HFFc6 (cell line): ENCODE measurements around the gene CROCC. TPM values are rescaled to one million over a fixed set of nuclear protein-coding genes. Genes with fewer than 3 reads are reported as not detected.
A peak's percentile ranks its signal among the peaks of the same experiment; 100 is the strongest.

Experiments
- DNase-seq: peaks from one replicate; pipeline ENCODE4 v3.0.0-alpha.2; 2018
- H3K27ac Mint-ChIP-seq: 2 replicates; pipeline ENCODE4 v1.8.0; 2020; ENCODE audit warnings: mild to moderate bottlenecking, mixed read lengths
- H3K27me3 Mint-ChIP-seq: 2 replicates; pipeline ENCODE4 v1.8.0; 2021; ENCODE audit warnings: mild to moderate bottlenecking, moderate library complexity, mixed read lengths; ENCODE audit not compliant: insufficient read depth
- H3K36me3 Mint-ChIP-seq: 2 replicates; pipeline ENCODE4 v1.8.0; 2021; ENCODE audit warnings: low read depth, mixed read lengths
- H3K4me1 Mint-ChIP-seq: 2 replicates; pipeline ENCODE4 v1.8.0; 2020; ENCODE audit warnings: low read depth, mixed read lengths
- H3K4me3 Mint-ChIP-seq: 2 replicates; pipeline ENCODE4 v1.8.0; 2020; ENCODE audit warnings: mild to moderate bottlenecking, moderate library complexity, mixed read lengths
- H3K9me3 Mint-ChIP-seq: 2 replicates; pipeline ENCODE4 v1.8.0; 2020; ENCODE audit warnings: mild to moderate bottlenecking, mixed read lengths
- CTCF ChIP-seq: fragments of 200-600 bp; sonication (generic); IDR thresholded peaks from 2 replicates; pipeline ENCODE4 v1.5.0; 2021; ENCODE audit warnings: antibody characterized with exemption, mild to moderate bottlenecking
- total RNA-seq, 6 experiments: library from RNA; stranded (reverse); fragmentation: NEBNext Ultra II Directional; extraction: Animal tissue kit (Norgen Biotek cat#: 25700); gene quantifications; 2 replicates in 1 of 6; 3 replicates in 5 of 6; pipeline ENCODE4 v1.2.3, GENCODE V29; 2021

Gene CROCC
- total RNA-seq, 6 experiments from 2014 or later: 10.3 to 14.6 (median 12.5) TPM

- no peak for TF ChIP-seq CTCF
- DNase-seq: no peak
- no peaks in the 10 kb centered on the region for H3K9me3 Mint-ChIP-seq
- no peaks in the 10 kb centered on the region for H3K36me3 Mint-ChIP-seq
- H3K27me3 Mint-ChIP-seq: peaks cover 8% of the 10 kb centered on the region
- peaks cover 29% of the 10 kb centered on the region for H3K4me1 Mint-ChIP-seq
- peak overlapping the region; percentile 87 for H3K4me3 Mint-ChIP-seq
- H3K27ac Mint-ChIP-seq: no peak overlapping the region
These were observed 89.3 kb downstream of the CROCC start for GRCh38 chr1:17011092-17011438.

- Mint-ChIP-seq H3K27ac (no peak within 1 kb of the TSS), H3K9me3 (no peaks in the 10 kb centered on the region), H3K4me3 (peak within 1 kb of the TSS; percentile 88), H3K4me1 (peaks cover 35% of the 10 kb centered on the region), H3K27me3 (peaks cover 8% of the 10 kb centered on the region), H3K36me3 (no peaks in the 10 kb centered on the region)
- DNase-seq: peak; percentile 28
- no peak for TF ChIP-seq CTCF
These were observed 89.9 kb downstream of the CROCC start, which contains the start of gene ATP13A2 for GRCh38 chr1:17011439-17012307. Gene ATP13A2 (minus strand): TSS chr1:17011928. CDS start chr1:17011738, 190 bp downstream.

- Mint-ChIP-seq H3K36me3 (no peaks in the 10 kb centered on the region), H3K27ac (no peak overlapping the region), H3K9me3 (no peaks in the 10 kb centered on the region), H3K4me3 (no peak overlapping the region), H3K4me1 (peaks cover 35% of the 10 kb centered on the region), H3K27me3 (peaks cover 8% of the 10 kb centered on the region)
- no peak for DNase-seq
- no peak for TF ChIP-seq CTCF
These were observed 91.2 kb downstream of the CROCC start for GRCh38 chr1:17012775-17013490.

GRCh38 chr1:17013491-17014320 is 92.0 kb downstream of the CROCC start:
- DNase-seq: no peak
- no peak overlapping the region for H3K4me3 Mint-ChIP-seq
- H3K4me1 Mint-ChIP-seq: peaks cover 35% of the 10 kb centered on the region
- no peak for TF ChIP-seq CTCF
- H3K27ac Mint-ChIP-seq: no peak overlapping the region
- H3K9me3 Mint-ChIP-seq: no peaks in the 10 kb centered on the region
- peaks cover 5% of the 10 kb centered on the region for H3K36me3 Mint-ChIP-seq
- H3K27me3 Mint-ChIP-seq: peaks cover 8% of the 10 kb centered on the region
